NCI-H1694 (cell line): ENCODE data around the gene ZBTB7B.
A peak's percentile ranks its signal among the peaks of the same experiment; 100 is the strongest.

ENCODE experiments used
- DNase-seq: peaks from one replicate; lab custom pipeline; 2025; lab: John Stamatoyannopoulos, UW

The ZBTB7B gene

DNA sequence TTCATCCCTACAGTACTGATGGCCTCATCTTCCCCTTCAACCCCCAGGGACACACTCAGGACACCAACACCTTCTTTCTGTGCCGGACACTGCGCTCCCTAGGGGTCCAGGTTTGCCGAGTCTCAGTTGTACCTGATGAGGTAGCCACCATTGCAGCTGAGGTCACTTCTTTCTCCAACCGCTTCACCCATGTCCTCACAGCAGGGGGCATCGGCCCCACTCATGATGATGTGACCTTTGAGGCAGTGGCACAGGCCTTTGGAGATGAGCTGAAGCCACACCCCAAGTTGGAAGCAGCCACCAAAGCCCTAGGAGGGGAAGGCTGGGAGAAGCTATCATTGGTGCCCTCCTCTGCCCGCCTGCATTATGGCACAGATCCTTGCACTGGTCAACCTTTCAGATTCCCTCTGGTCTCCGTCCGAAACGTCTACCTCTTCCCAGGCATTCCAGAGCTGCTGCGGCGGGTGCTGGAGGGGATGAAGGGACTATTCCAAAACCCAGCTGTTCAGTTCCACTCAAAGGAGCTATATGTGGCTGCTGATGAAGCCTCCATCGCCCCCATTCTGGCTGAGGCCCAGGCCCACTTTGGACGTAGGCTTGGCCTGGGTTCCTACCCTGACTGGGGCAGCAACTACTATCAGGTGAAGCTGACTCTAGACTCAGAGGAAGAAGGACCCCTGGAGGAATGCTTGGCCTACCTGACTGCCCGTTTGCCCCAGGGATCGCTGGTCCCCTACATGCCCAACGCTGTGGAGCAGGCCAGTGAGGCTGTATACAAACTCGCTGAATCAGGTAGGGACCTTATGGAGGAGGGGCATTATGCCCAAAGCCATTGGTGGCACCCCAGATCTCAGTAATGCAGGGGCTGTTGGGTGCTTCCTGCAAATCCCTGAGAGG, 14.3 kb upstream of the ZBTB7B start:
- DNase-seq = no peak

DNA sequence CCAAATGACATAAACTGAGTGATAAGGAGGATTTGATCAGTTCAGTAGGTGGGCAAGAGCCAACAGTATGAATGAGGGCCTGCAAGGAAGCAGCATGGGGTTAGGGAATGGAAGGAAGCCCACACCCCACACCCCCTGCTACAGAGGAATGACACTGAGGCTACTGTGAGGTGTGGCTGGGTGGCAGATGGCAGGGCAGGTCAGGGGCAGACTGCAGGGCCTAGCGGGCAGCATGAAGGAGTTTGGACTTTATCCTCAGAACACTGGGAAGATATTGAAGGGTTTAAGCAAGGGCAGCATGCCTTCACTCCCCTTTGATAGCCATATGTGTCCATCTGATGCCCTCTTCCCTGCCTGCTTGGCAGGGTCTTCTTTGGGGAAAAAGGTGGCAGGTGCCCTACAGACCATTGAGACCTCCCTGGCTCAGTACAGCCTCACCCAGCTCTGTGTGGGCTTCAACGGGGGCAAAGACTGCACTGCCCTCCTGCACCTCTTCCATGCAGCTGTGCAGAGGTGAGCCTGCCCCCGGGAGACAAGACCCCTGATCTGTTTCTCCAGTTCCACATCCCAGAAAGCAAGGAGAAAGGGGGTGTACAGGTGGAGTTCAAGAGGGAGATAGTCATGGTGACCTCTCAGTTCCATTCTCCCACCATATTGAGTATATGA, 13.3 kb upstream of the ZBTB7B start:
- no peak for DNase-seq

- no peak for DNase-seq
Measured at GRCh38 chr1:154990276-154990675, 12.3 kb upstream of the ZBTB7B start.

- no peak for DNase-seq
Measured at GRCh38 chr1:154992721-154993571, 9.7 kb upstream of the ZBTB7B start.

- no peak for DNase-seq
Measured at GRCh38 chr1:154993572-154994268, 8.9 kb upstream of the ZBTB7B start, which contains the start of gene LENEP. Gene LENEP (plus strand): TSS chr1:154993586. CDS start chr1:154993608, 22 bp downstream.

- no peak for DNase-seq
Measured at GRCh38 chr1:154994269-154994587, 8.4 kb upstream of the ZBTB7B start.

- DNase-seq = no peak
Measured at GRCh38 chr1:154994591-154994990, 8.0 kb upstream of the ZBTB7B start.

- peak; percentile 53 for DNase-seq
Measured at GRCh38 chr1:154995301-154995983, 7.2 kb upstream of the ZBTB7B start.

DNA sequence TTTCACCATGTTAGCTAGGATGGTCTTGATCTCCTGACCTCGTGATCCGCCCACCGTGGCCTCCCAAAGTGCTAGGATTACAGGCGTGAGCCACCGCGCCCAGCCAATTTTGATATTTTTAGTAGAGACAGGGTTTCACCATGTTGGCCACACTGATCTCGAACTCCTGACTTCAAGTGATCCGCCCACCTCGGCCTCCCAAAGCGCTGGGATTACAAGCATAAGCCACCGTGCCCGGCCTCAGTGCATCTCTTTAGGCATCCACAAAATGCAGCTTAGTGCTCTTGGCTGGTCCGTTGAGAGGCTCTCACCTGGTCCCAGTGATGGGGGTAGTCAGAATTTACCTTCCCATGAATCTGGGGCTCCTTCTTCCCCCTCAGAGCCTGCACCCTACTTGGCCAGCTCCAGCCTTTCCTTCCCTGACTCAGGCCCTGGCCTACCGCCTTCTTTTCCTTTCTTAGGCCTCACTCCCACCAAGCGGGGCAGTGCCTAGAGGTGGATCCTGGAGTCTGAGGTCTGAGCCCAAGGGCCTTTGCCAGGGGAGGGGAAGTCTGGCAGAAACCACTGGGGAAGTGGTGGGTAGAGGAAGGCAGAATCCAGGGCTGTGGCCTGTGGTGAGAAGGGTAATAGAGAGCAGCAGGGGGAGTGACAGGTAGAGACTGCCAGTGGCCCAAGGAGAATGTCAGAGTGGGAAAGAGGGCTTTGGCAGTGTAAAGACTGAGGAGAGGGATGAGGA, 5.5 kb upstream of the ZBTB7B start:
- DNase-seq = no peak

DNA sequence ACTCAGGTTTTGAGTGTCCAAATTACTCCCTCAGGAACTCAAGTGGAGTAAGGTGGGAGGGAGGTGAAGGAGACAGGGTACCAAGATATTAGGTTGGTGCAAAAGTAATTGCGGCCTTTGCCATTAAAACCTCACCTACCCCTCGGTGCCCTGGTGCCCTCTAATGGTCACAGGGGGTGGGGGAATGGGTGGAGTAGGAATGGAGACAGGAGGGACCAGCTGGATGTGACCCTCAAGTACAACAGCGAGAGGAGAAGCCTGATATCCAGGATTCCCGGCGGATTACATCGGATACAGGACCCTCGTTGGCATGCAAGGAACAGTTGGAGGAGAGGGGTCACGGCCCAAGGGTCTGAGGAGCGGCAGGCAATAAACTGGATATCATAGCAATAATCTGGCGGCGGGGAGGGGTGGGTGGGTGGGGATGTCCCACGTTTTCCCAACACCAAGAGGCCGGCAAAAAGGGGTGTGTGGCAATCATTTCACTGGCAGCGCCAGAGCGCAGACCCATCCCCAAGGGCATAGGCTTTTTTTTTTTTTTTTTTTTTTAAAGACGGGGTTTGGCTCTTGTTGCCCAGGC, 4.3 kb upstream of the ZBTB7B start:
- DNase-seq = no peak

DNA sequence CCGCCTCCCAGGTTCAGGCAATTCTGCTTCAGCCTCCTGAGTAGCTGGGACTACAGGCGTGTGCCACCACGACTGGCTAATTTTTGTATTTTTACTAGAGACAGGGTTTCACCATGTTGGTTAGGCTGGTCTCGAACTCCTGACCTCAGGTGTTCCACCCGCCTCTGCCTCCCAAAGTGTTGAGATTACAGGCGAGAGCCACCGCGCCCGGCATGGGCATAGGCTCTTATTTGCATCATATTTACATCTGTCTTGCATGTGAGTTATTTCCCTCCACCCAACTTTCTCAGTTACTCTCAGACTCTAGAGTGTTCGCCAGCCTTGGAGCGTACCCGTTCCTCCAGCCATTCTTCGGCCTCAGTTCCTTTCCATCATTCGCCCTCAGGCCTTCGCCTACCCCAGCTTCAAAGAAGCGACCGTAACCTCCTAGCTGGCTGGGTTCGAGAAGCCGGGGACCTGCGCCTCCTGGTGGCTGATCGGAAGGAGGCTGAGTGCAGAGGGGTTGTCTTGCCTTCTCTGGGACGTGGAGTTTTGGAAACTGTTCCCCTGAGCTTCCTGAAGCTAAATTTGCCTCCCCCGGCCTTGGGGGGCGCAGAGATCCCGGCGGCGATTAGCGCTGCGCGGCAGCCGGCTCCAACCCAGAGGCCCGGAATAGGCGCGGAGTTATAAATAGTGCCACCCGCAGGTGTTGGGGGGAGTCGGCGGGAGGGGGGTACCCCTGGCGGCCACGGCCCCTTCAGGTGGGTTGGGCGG, 3.6 kb upstream of the ZBTB7B start:
- peak; percentile 91 for DNase-seq

- DNase-seq = no peak
Measured at GRCh38 chr1:154999571-155000410, 2.8 kb upstream of the ZBTB7B start.

GRCh38 chr1:155000411-155000725, 2.2 kb upstream of the ZBTB7B start:
- peak; percentile 83 for DNase-seq

- DNase-seq = peak; percentile 89
Measured at GRCh38 chr1:155000726-155001424, 1.7 kb upstream of the ZBTB7B start.

DNA sequence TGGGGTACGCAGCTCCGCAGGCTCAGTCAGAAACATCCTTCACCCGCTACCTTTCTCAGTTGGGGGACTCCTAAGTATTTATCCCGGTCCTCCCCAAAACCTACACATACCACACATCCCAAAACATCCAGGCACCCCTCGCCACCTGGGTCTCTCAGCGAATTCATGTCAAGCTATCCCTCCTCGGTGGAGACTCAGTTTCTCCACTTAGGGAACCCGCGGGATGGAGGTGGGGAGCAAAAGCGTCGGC, 1.3 kb upstream of the ZBTB7B start:
- DNase-seq = no peak

GRCh38 chr1:155001675-155002463, 733 bp upstream of the ZBTB7B start:
- peak; percentile 99 for DNase-seq

DNA sequence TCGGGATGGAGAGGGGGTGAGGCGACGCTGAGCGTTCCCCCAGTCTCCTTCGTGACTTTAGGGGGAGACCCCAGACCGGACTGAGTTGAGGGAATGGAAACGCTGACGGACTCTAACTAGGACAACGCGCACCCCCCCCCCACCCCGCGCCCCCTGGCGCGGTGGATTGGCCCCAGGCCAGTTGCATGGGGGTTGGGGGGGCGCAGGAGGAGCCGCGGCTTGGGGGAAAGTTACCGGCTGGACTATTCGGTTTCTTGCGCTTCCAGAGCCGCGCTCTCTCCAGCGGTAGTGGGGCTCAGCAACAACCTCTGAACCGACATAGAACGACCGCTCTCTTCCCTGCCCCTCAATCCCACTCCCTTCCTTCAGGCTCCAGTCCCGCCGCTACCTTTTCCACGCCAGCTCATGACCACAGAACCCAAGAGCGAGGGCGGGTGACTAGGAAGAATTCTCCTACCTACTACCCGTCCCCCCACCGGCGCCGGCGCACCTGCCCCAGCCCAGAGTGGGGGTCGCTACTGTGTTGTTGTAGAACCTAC, 694 bp downstream of the ZBTB7B start:
- DNase-seq = peak; percentile 21
